Tibial nerve (tissue), 4 donors: Measurements from ENCODE around the gene CRY1. TPM values are rescaled to one million over a fixed set of nuclear protein-coding genes. Genes with fewer than 3 reads are reported as not detected.

Experiments used
- DNase-seq, 2 donors: peaks; one replicate each; pipeline ENCODE4 v3.0.0-alpha.2; 2019; ENCODE audit warnings: low spot score in 2 of 2
- H3K27ac ChIP-seq, 4 donors: fragments of 200-600 bp; sonication (generic) in 3 of 4; one replicate each; pipeline ENCODE4 v1.5.1; 2017 to 2019; ENCODE audit warnings: mild to moderate bottlenecking in 1 of 4
- H3K27me3 ChIP-seq, 2 donors: fragments of 200-600 bp; sonication (generic) in 1 of 2; one replicate each; pipeline versions ENCODE4 v1.5.1 to v1.6.0; 2017 to 2019
- H3K36me3 ChIP-seq, 3 donors: fragments of 200-600 bp; sonication (generic); one replicate each; pipeline ENCODE4 v1.5.1; 2018 to 2019
- H3K4me1 ChIP-seq, 4 donors: fragments of 200-600 bp; sonication (generic) in 3 of 4; one replicate each; pipeline ENCODE4 v1.5.1; 2017 to 2019
- H3K4me3 ChIP-seq, 4 donors: fragments of 200-600 bp; sonication (generic) in 3 of 4; one replicate each; pipeline ENCODE4 v1.5.1; 2017 to 2019; ENCODE audit warnings: mild to moderate bottlenecking in 1 of 4, moderate library complexity in 1 of 4
- H3K9me3 ChIP-seq, 4 donors: fragments of 200-600 bp; sonication (generic) in 3 of 4; one replicate each; pipeline ENCODE4 v1.5.1; 2017 to 2019
- EP300 ChIP-seq, 2 donors: sonication (generic); formaldehyde crosslinking; IDR thresholded peaks; one replicate each; pipeline ENCODE4 v1.6.1; 2017; ENCODE audit warnings: antibody characterized with exemption in 2 of 2, mild to moderate bottlenecking in 1 of 2
- POLR2A ChIP-seq, 2 donors: fragments of 450-650 bp; IDR thresholded peaks; one replicate each; pipeline ENCODE4 v1.6.1; 2017; ENCODE audit warnings: antibody characterized with exemption in 2 of 2, mild to moderate bottlenecking in 2 of 2, moderate library complexity in 2 of 2
- WGBS, 2 donors: methylation state at CpG; one replicate each; pipeline ENCODE4 v1.1.5; 2018; 5-methylcytosine and 5-hydroxymethylcytosine counted together
- total RNA-seq, 4 donors: library from RNA; depleted of rRNA; stranded (reverse); fragments of >200 nt; gene quantifications; one replicate each; pipeline ENCODE4 v1.1.0, GENCODE V29; 2016
- TF ChIP-seq, protein P1 (sequence below), 5 experiments: fragments of 200-600 bp in 3 of 5; fragments of 450-650 bp in 2 of 5; sonication (generic) in 3 of 5; IDR thresholded peaks; one replicate each; pipeline ENCODE4 v1.5.1; 2016 to 2019; ENCODE audit warnings: antibody characterized with exemption in 5 of 5, mild to moderate bottlenecking in 3 of 5, moderate library complexity in 2 of 5

The CRY1 gene
- total RNA-seq, 4 donors from 2014 or later = 16.3 to 36.3 (median 24.4) TPM

DNA sequence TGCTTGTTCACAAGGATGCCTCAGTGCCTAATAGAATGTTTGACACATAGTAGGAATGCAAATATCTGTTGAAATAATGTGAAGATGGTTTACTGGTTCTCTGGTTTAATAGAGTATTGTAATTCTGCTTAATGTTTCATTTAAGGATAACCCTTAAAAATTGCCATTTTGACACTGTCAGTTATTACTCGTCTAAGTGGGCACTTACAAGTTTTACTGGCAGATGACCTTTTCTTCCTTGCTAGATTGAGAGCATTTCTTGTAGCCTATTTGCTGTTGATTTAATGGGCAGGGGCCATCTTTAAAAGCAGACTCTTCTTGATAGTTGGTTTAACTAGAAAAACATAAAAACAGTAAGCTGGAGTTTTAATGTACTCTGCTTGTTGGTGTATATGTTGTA lies 135.8 kb downstream of the CRY1 start:
- Histone ChIP-seq H3K9me3 (no peaks in the 10 kb centered on the region), H3K36me3 (no peaks in the 10 kb centered on the region), H3K27ac (peak overlapping the region in 2 of 4 donors; percentile 31 to 99), H3K4me3 (peak overlapping the region; percentile 75 to 98 (median 86)), H3K27me3 (no peaks in the 10 kb centered on the region), H3K4me1 (peaks cover 0 to 66% (median 15%) of the 10 kb centered on the region in 4 donors)
- 3 to 8% methylated on average over 1 of the region's 1 CpG for WGBS, 2 donors
- DNase-seq = no peak
- TF ChIP-seq EP300 (IDR thresholded peaks at IDR 0.05) (no peak), POLR2A (IDR thresholded peaks at IDR 0.05) (no peak)
- TF ChIP-seq, protein P1, sequence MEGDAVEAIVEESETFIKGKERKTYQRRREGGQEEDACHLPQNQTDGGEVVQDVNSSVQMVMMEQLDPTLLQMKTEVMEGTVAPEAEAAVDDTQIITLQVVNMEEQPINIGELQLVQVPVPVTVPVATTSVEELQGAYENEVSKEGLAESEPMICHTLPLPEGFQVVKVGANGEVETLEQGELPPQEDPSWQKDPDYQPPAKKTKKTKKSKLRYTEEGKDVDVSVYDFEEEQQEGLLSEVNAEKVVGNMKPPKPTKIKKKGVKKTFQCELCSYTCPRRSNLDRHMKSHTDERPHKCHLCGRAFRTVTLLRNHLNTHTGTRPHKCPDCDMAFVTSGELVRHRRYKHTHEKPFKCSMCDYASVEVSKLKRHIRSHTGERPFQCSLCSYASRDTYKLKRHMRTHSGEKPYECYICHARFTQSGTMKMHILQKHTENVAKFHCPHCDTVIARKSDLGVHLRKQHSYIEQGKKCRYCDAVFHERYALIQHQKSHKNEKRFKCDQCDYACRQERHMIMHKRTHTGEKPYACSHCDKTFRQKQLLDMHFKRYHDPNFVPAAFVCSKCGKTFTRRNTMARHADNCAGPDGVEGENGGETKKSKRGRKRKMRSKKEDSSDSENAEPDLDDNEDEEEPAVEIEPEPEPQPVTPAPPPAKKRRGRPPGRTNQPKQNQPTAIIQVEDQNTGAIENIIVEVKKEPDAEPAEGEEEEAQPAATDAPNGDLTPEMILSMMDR (IDR thresholded peaks at IDR 0.05) = no peak

DNA sequence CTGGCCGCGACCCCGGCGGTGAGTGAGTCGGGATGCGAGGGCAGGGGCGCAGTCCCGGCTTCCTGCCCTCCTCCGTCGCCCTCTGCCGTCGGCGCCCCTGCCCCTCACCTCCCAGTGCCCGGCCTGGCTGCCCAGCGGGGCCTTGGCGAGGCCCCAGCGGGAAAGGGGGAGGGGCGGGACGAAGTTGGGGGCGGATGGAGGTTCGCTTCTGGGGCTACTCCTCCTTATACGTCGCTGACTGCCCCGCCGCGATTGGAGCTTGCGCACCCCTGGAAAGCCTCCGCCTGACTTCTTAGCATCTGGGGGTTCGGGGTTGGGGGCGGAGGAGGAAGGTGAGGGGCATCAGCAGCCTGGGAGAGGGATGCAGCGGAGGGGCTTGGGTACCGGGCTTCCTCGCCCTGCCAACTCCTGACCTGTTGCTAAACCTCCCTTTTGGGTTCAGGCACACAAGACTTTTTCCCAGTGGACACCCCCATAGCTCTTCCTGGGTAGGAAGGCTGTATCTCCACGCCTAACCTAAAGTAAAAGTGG lies 137.2 kb downstream of the CRY1 start:
- TF ChIP-seq, protein P1 (IDR thresholded peaks at IDR 0.05) = peak in 2 of 5 experiments; percentile 8 to 29
- no peak for TF ChIP-seq EP300 (IDR thresholded peaks at IDR 0.05)
- Histone ChIP-seq H3K36me3 (no peaks in the 10 kb centered on the region), H3K27ac (peak overlapping the region; percentile 93 to 99 (median 98)), H3K4me3 (peak overlapping the region; percentile 75 to 98 (median 86)), H3K4me1 (peaks cover 0 to 54% (median 15%) of the 10 kb centered on the region in 4 donors), H3K27me3 (no peaks in the 10 kb centered on the region), H3K9me3 (no peaks in the 10 kb centered on the region)
- 0 to 1% methylated on average over 10 to 13 of the region's 34 CpGs for WGBS, 2 donors
- peak; percentile 48 to 54 for DNase-seq

DNA sequence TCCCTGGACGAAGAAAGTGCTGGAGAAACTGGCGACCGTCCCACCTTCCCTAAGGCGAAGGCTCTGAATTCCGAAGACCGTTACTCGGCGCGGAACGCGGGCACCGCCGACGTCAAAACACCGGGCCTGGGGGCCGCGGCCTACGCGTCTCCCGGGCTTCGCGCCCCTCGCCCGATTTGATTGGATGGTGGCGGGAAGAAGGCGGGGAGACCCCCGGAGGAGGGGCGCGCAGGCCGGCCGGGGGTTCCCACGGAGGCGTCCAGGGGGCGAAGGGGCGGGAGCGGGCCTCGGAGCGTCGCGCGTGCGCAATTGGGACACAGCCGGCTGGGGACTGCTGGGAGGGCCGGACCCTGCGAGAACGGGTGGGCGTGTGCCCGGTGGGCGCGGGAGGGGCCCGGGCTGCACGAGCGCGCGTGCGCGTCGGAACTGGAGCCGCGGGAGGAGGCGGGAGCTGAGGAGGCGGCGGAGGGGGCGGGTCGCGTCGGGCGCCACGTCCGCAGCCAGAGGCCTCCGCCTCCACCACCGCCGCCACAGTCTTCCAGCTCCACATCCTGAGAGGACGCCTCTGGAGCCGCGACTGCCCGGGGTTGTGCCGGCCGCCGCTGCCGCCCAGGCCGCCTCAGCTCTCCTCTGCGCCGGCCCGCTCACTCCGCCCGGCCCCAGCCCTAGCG lies 137.8 kb downstream of the CRY1 start, which contains the start of gene TMEM263:
TSS of gene TMEM263 (plus strand) at position 531 of the 671 bp plus-strand sequence. CDS start 11,210 bp downstream, outside the sequence.
- Histone ChIP-seq H3K4me1 (peaks cover 0 to 50% (median 15%) of the 10 kb centered on the region in 4 donors), H3K4me3 (peak within 1 kb of the TSS; percentile 75 to 98 (median 86)), H3K27me3 (no peaks in the 10 kb centered on the region), H3K9me3 (no peaks in the 10 kb centered on the region), H3K27ac (peak within 1 kb of the TSS; percentile 93 to 99 (median 98)), H3K36me3 (no peaks in the 10 kb centered on the region)
- DNase-seq = peak; percentile 84 to 86
- WGBS, 2 donors = 0 to 1% methylated on average over 6 to 43 of the region's 88 CpGs
- peak; percentile 36 to 82 for TF ChIP-seq EP300 (IDR thresholded peaks at IDR 0.05)
- TF ChIP-seq, protein P1 (IDR thresholded peaks at IDR 0.05) = peak in 2 of 5 experiments; percentile 49 to 52
- peak; percentile 88 to 95 for TF ChIP-seq POLR2A (IDR thresholded peaks at IDR 0.05)

DNA sequence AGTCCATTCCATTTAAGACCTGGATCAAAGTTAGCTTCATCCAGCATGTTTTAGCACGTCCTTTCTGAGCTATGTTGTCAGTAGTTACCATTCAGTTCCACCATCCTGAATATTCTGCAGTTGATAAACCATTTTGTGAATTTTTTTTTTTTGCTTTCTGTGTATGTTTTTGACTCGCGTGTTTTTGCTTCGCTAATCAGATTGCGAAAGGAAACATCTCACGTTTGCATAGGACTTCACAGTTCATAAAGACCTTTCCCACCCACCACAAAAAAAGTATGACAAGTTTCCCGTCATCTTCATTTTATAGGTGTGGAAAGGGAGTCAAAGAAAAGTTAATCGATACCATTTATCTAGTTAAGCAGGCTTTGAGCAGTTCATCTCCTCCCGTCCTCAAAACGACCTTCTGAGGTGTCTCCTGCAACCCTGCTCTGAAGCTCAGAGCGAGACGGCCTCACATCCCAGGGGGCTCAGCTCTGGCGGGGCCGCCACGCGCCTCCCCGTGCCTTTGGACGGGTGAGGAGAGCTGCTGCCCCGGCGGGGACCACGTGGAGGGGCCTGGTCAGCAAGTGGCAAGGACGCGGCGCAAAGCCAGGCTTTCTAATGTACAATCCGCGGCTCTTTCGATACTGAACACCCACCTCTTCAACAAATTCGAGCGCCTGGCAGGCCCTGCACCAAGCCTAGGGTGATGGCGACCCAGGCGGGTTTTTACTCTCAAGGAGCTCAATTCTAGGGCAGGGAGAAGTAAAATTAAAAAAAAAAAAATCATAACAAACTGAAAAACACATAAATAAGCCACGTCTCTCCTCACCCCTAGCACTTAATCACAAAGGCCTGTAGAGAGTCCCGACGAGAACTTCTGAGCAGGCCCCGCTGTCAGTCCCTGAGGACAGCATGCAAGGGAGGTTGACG lies 138.6 kb downstream of the CRY1 start:
- TF ChIP-seq EP300 (IDR thresholded peaks at IDR 0.05) (no peak), POLR2A (IDR thresholded peaks at IDR 0.05) (no peak)
- TF ChIP-seq, protein P1 (IDR thresholded peaks at IDR 0.05) = no peak
- no peaks in the 10 kb centered on the region for H3K9me3 ChIP-seq
- WGBS, 2 donors = 24 to 33% methylated on average over 36 of the region's 36 CpGs
- H3K4me1 ChIP-seq = peaks cover 0 to 44% (median 15%) of the 10 kb centered on the region in 4 donors
- no peaks in the 10 kb centered on the region for H3K36me3 ChIP-seq
- peak overlapping the region; percentile 75 to 98 (median 86) for H3K4me3 ChIP-seq
- H3K27ac ChIP-seq = peak overlapping the region; percentile 93 to 99 (median 98)
- H3K27me3 ChIP-seq = no peaks in the 10 kb centered on the region
- peak; percentile 31 to 35 for DNase-seq
